Vagina (tissue), 2 donors: ENCODE results near the gene KRT6C.

Experiments used
- CTCF ChIP-seq, 3 experiments: fragments of 450-650 bp in 2 of 3; fragments of 200-600 bp in 1 of 3; sonication (generic) in 1 of 3; IDR thresholded peaks; one replicate each; pipeline ENCODE4 v1.5.1; 2017 to 2019; ENCODE audit warnings: antibody characterized with exemption in 3 of 3, mild to moderate bottlenecking in 2 of 3, moderate library complexity in 2 of 3
- POLR2AphosphoS5 ChIP-seq, 2 donors: sonication (generic); formaldehyde crosslinking; IDR thresholded peaks; one replicate each; pipeline ENCODE4 v1.9.0; 2017; ENCODE audit warnings: antibody characterized with exemption in 2 of 2, mild to moderate bottlenecking in 2 of 2, low read depth in 1 of 2; ENCODE audit not compliant: insufficient read depth in 1 of 2

GRCh38 chr12:52498946-52499345, 25.3 kb upstream of the KRT6C start:
- TF ChIP-seq CTCF (IDR thresholded peaks at IDR 0.05) (no peak), POLR2AphosphoS5 (IDR thresholded peaks at IDR 0.05; ENCODE audit: insufficient read depth in 1 of 2, low read depth in 1 of 2) (no peak)
